ENCODE data around the gene CHSY1. TPM values are rescaled to one million over a fixed set of nuclear protein-coding genes. Genes with fewer than 3 reads are reported as not detected.

Gene CHSY1
- polyA plus RNA-seq, 2 of the 4 experiments (the other 2 are of a cell fraction) = 16.0 to 28.1 TPM

- CTCF ChIA-PET = interaction anchor here (1.1 kb wide), 1 partner anchor 82 kb away, joined by 4 read pairs; no protein-coding TSS in a partner anchor
- peaks cover 3% of the 10 kb centered on the region; the same call in 2 of the 3 replicates for H3K4me1 ChIP-seq
- ATAC-seq (peak in 1 of 2 experiments; percentile 37; a peak in 3 of 6 replicates), DNase-seq (ENCODE audit: low read depth in 1 of 2, low spot score in 1 of 2) (peak in 1 of 2 experiments; percentile 27), FAIRE-seq (no peak)
- TF ChIP-seq CEBPB (IDR thresholded peaks at IDR 0.05) = peak; percentile 50 to 80; a peak in 3 of 4 replicates
- no peak for TF ChIP-seq CTCF (IDR thresholded peaks at IDR 0.05)
- 0 out of 2 replicates have a peak, but pooled peaks have one; percentile 50 for TF ChIP-seq HES2 (IDR thresholded peaks at IDR 0.05)
- WGBS (ENCODE audit: missing lambda C conversion rate) = 52% methylated on average over 5 of the region's 5 CpGs
- no peak overlapping the region for H3K4me2 ChIP-seq
- POLR2A ChIA-PET = interaction anchor here (0.6 kb wide), 1 partner anchor 109 kb away, joined by 3 read pairs; no protein-coding TSS in a partner anchor
- no peaks in the 10 kb centered on the region for H3K9me3 ChIP-seq
- H3K27ac ChIP-seq = 0 out of 6 replicates have a peak overlapping the region, but pooled peaks of 1 of the 2 experiments have one; percentile 19
- no peak overlapping the region for H3K4me3 ChIP-seq
These were observed 75.2 kb downstream of the CHSY1 start for GRCh38 chr15:101176625-101177024.

GRCh38 chr15:101175401-101175800, 76.4 kb downstream of the CHSY1 start:
- Histone ChIP-seq H3K27ac (no peak overlapping the region), H3K4me3 (no peak overlapping the region), H3K4me1 (peaks cover 3% of the 10 kb centered on the region; the same call in 2 of the 3 replicates), H3K9me3 (no peaks in the 10 kb centered on the region), H3K4me2 (no peak overlapping the region)
- DNase-seq (ENCODE audit: low read depth in 1 of 2, low spot score in 1 of 2) = no peak
- no peak for ATAC-seq
- ChIA-PET POLR2A (no interaction called here), CTCF (no interaction called here)
- WGBS (ENCODE audit: missing lambda C conversion rate) = 88% methylated on average over 12 of the region's 12 CpGs
- FAIRE-seq = no peak
- TF ChIP-seq CBX8 (IDR thresholded peaks at IDR 0.05) (no peak), HDAC2 (IDR thresholded peaks at IDR 0.05) (no peak), ZFP36 (IDR thresholded peaks at IDR 0.05; ENCODE audit: borderline replicate concordance, partially characterized antibody) (no peak), JUNB (IDR thresholded peaks at IDR 0.05) (no peak), RFX5 (IDR thresholded peaks at IDR 0.05) (no peak), EP300 (IDR thresholded peaks at IDR 0.05) (no peak), CHD4 (IDR thresholded peaks at IDR 0.05; ENCODE audit: borderline replicate concordance) (no peak), NFE2L2 (conservative IDR thresholded peaks at IDR 0.05; ENCODE audit: low read length) (no peak), EHF (CRISPR knock-in tag; IDR thresholded peaks at IDR 0.05) (no peak), ESRRA (IDR thresholded peaks at IDR 0.05; ENCODE audit: borderline replicate concordance, low read length) (no peak), KDM5A (IDR thresholded peaks at IDR 0.05) (no peak), RNF2 (IDR thresholded peaks at IDR 0.05; ENCODE audit: borderline replicate concordance, low read depth) (no peak), MAFK (IDR thresholded peaks at IDR 0.05; ENCODE audit: partially characterized antibody) (no peak), CHD2 (IDR thresholded peaks at IDR 0.05; ENCODE audit: low read length, partially characterized antibody) (no peak), RCOR1 (IDR thresholded peaks at IDR 0.05; ENCODE audit: low read depth, low read length) (no peak), KDM1A (IDR thresholded peaks at IDR 0.05; ENCODE audit: low read depth) (no peak)

- H3K9me3 ChIP-seq = no peaks in the 10 kb centered on the region
- ATAC-seq (no peak), FAIRE-seq (no peak), DNase-seq (ENCODE audit: low read depth in 1 of 2, low spot score in 1 of 2) (no peak)
- CTCF ChIA-PET = no interaction called here
- no peak overlapping the region for H3K4me3 ChIP-seq
- no peak overlapping the region for H3K27ac ChIP-seq
- no peak overlapping the region for H3K4me2 ChIP-seq
- TF ChIP-seq RCOR1 (IDR thresholded peaks at IDR 0.05; ENCODE audit: low read depth, low read length) = no peak
- TF ChIP-seq ZFP36 (IDR thresholded peaks at IDR 0.05; ENCODE audit: borderline replicate concordance, partially characterized antibody) = no peak
- TF ChIP-seq FOSB (CRISPR knock-in tag; IDR thresholded peaks at IDR 0.05) = no peak
- TF ChIP-seq JUNB (IDR thresholded peaks at IDR 0.05) = no peak
- no peak for TF ChIP-seq HEYL (CRISPR knock-in tag; IDR thresholded peaks at IDR 0.05)
- H3K4me1 ChIP-seq = peaks cover 3% of the 10 kb centered on the region; the same call in 2 of the 3 replicates
- POLR2A ChIA-PET = interaction anchor here (0.6 kb wide), 1 partner anchor 12 kb away, joined by 3 read pairs; no protein-coding TSS in a partner anchor
- WGBS (ENCODE audit: missing lambda C conversion rate) = 96% methylated on average over 29 of the region's 29 CpGs
These were observed 77.5 kb downstream of the CHSY1 start for GRCh38 chr15:101174152-101174920.

All from A549 (cell line).